OCI-LY3 (cell line): Measurements from ENCODE around the gene MRPL1.
"Not testable (repeated sequence)": the region's sequence is repeated elsewhere in the genome, so short reads cannot be mapped to it uniquely, and the experiment has no call there.

Source experiments
- H2AFZ ChIP-seq: fragments of 200-600, 300-600 bp; shearing (Covaris generic); 2 replicates; pipeline ENCODE4 v1.6.0; 2014; ENCODE audit warnings: antibody characterized with exemption, low read depth, low read length
- H3K27ac ChIP-seq: fragments of 200-600, 300-600 bp; sonication (generic); 2 replicates; pipeline ENCODE4 v1.5.1; 2014; ENCODE audit warnings: mild to moderate bottlenecking, low read length, moderate library complexity, mixed read lengths
- H3K27me3 ChIP-seq: fragments of 200-600, 300-600 bp; sonication (generic); 2 replicates; pipeline ENCODE4 v1.6.1; 2014; ENCODE audit warnings: low read depth, low read length, mixed read lengths
- H3K36me3 ChIP-seq: fragments of 200-600, 300-600 bp; sonication (generic); replicated peaks from 2 replicates; pipeline ENCODE3; 2014; ENCODE audit warnings: low read depth, low read length, mixed read lengths
- H3K4me1 ChIP-seq: fragments of 300-600, 200-600 bp; sonication (generic); 2 replicates; pipeline ENCODE4 v1.6.1; 2014; ENCODE audit warnings: low read length, mixed read lengths
- H3K4me2 ChIP-seq: fragments of 200-600, 300-600 bp; sonication (generic); 2 replicates; pipeline ENCODE4 v1.6.1; 2014; ENCODE audit warnings: low read length, mixed read lengths
- H3K4me3 ChIP-seq: fragments of 300-600, 200-600 bp; sonication (generic); 2 replicates; pipeline ENCODE4 v1.5.1; 2014; ENCODE audit warnings: antibody characterized with exemption, mild to moderate bottlenecking, low read length, moderate library complexity
- H3K79me2 ChIP-seq: fragments of 300-600, 200-600 bp; shearing (Covaris generic); 2 replicates; pipeline ENCODE4 v1.6.1; 2014; ENCODE audit warnings: mild to moderate bottlenecking, low read length, mixed read lengths
- H3K9ac ChIP-seq: fragments of 300-600, 200-600 bp; shearing (Covaris generic); 2 replicates; pipeline ENCODE4 v1.6.0; 2014; ENCODE audit warnings: mild to moderate bottlenecking, low read length, moderate library complexity
- H3K9me3 ChIP-seq: fragments of 200-600, 300-600 bp; shearing (Covaris generic); 2 replicates; pipeline ENCODE4 v1.6.1; 2014; ENCODE audit warnings: low read length, mixed read lengths; ENCODE audit not compliant: insufficient read depth
- H4K20me1 ChIP-seq: fragments of 200-600, 300-600 bp; sonication (generic); 2 replicates; pipeline ENCODE4 v1.6.1; 2016; ENCODE audit warnings: low read length, mixed read lengths; ENCODE audit not compliant: insufficient read depth
- EZH2phosphoT487 ChIP-seq: fragments of 200-600 bp; shearing (Covaris generic); IDR thresholded peaks from 2 replicates; pipeline ENCODE4 v1.6.1; 2018; ENCODE audit warnings: antibody characterized with exemption, mixed run types, low read depth
- TF ChIP-seq, protein P1 (sequence below): fragments of 200-600, 300-600 bp; sonication (generic); IDR thresholded peaks from 2 replicates; pipeline ENCODE4 v1.5.1; 2014; ENCODE audit warnings: antibody characterized with exemption, low read length, low read depth

MRPL1 gene

DNA sequence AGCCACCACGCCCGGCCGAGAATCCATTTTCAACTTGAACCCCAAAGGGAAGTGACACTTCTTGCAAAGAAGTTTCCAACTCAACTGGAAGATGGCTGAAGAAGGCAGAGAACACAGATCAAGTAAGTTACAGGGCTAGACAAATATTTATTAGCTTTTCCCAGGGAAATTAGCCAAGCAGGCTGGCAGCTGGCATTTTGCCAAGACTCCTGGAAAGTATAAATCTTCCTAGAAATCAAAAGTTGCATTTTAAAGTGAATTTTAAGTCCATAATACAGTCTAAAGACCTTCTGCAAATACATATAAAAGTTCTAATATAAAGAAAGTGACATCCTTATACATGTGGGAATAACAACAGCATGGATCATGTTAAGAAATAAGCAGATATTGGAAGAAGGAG is 3.4 kb upstream of the MRPL1 start:
- H2AFZ ChIP-seq, result no peak overlapping the region
- no peak overlapping the region for H3K4me2 ChIP-seq
- peaks cover 20% of the 10 kb centered on the region for H3K4me1 ChIP-seq
- H3K27me3 ChIP-seq, result no peaks in the 10 kb centered on the region
- no peaks in the 10 kb centered on the region for H4K20me1 ChIP-seq
- no peaks in the 10 kb centered on the region for H3K36me3 ChIP-seq
- H3K9me3 ChIP-seq, result no peaks in the 10 kb centered on the region
- H3K4me3 ChIP-seq, result no peak overlapping the region
- TF ChIP-seq, protein P1, sequence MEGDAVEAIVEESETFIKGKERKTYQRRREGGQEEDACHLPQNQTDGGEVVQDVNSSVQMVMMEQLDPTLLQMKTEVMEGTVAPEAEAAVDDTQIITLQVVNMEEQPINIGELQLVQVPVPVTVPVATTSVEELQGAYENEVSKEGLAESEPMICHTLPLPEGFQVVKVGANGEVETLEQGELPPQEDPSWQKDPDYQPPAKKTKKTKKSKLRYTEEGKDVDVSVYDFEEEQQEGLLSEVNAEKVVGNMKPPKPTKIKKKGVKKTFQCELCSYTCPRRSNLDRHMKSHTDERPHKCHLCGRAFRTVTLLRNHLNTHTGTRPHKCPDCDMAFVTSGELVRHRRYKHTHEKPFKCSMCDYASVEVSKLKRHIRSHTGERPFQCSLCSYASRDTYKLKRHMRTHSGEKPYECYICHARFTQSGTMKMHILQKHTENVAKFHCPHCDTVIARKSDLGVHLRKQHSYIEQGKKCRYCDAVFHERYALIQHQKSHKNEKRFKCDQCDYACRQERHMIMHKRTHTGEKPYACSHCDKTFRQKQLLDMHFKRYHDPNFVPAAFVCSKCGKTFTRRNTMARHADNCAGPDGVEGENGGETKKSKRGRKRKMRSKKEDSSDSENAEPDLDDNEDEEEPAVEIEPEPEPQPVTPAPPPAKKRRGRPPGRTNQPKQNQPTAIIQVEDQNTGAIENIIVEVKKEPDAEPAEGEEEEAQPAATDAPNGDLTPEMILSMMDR, result no peak
- no peak for TF ChIP-seq EZH2phosphoT487
- no peak overlapping the region for H3K27ac ChIP-seq
- H3K79me2 ChIP-seq, result peaks cover 16% of the 10 kb centered on the region
- H3K9ac ChIP-seq, result no peak overlapping the region

DNA sequence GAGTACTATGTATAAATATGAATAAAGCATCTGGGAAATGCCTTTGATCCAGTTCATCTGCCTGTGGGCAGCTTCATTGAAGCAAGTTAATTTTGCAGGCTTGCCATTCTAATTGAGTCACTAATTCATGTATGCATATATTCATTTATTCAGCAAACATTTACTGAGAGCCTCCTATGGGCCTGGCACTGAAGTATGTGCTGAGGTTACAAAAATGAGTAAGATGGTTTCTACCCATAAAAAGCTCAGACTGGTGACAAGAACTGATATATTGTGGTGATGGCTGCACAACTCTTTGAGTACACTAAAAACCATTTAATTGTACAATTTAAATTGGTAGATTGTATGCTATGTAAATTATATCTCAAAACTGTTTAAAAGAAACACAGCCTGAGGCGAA is 1.1 kb upstream of the MRPL1 start:
- Histone ChIP-seq H3K9me3 (no peaks in the 10 kb centered on the region), H3K27me3 (no peaks in the 10 kb centered on the region), H4K20me1 (no peaks in the 10 kb centered on the region), H3K9ac (peak overlapping the region; percentile 84), H2AFZ (peak overlapping the region; percentile 83), H3K27ac (peak overlapping the region; percentile 88), H3K4me2 (peak overlapping the region; percentile 77), H3K4me1 (peaks cover 20% of the 10 kb centered on the region), H3K36me3 (peaks cover 3% of the 10 kb centered on the region), H3K4me3 (peak overlapping the region; percentile 90), H3K79me2 (peaks cover 34% of the 10 kb centered on the region)
- TF ChIP-seq EZH2phosphoT487, result no peak
- TF ChIP-seq, protein P1, result no peak

DNA sequence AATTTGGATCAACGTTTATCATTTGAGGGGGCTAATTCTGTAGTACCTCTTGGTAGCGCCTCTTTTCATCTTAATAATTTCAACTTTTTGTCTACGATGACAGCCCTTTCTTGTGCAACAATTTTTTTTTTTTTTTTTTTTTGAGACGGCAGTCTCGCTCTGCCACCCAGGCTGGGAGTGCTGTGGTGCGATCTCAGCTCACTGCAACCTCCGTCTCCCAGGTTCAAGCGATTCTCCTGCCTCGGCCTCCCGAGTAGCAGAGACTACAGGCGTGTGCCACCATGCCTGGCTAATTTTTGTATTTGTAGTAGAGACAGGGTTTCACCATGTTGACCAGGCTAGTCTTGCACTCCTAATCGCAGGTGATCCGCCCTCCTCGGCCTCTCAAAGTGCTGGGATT is 711 bp downstream of the MRPL1 start:
- H3K79me2 ChIP-seq, result peaks cover 48% of the 10 kb centered on the region
- H3K4me3 ChIP-seq, result peak overlapping the region; percentile 90

DNA sequence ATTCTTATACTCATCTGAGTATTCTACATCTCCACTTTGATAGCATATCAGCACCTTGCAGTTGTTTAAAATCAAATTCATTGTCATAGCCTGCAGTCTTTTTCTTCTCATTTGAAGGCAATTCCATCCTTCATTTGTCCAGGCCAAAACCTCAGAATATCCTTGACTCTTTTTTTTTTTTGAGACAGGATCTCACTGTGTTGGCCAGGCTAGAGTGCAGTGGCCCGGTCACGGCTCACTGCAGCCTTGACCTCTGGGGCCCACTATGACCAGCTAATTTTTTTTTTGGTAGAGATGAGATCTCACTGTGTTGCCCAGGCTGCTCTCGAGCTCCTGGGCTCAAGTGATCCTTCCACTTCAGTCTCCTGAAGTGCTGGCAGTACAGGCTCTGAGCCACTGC is 2.6 kb downstream of the MRPL1 start:
- Histone ChIP-seq H3K4me3 (no peak overlapping the region), H3K4me2 (no peak overlapping the region), H3K9me3 (no peaks in the 10 kb centered on the region)

More for the DNA sequence above, 711 bp downstream of the MRPL1 start:
- H4K20me1 ChIP-seq, H3K36me3 ChIP-seq, H3K27me3 ChIP-seq, H3K9me3 ChIP-seq: not testable (repeated sequence)
- peak overlapping the region; percentile 66 for H3K4me2 ChIP-seq
- H2AFZ ChIP-seq, result peak overlapping the region; percentile 70
- H3K27ac ChIP-seq, result peak overlapping the region; percentile 88
- peaks cover 17% of the 10 kb centered on the region for H3K4me1 ChIP-seq
- H3K9ac ChIP-seq, result peak overlapping the region; percentile 84

More for the DNA sequence above, 2.6 kb downstream of the MRPL1 start:
- H3K27ac ChIP-seq, result no peak overlapping the region
- no peaks in the 10 kb centered on the region for H3K27me3 ChIP-seq
- no peaks in the 10 kb centered on the region for H4K20me1 ChIP-seq
- H3K36me3 ChIP-seq, result peaks cover 3% of the 10 kb centered on the region
- peaks cover 67% of the 10 kb centered on the region for H3K79me2 ChIP-seq
- TF ChIP-seq EZH2phosphoT487, result no peak
- TF ChIP-seq, protein P1, result no peak
- H3K4me1 ChIP-seq, result peaks cover 17% of the 10 kb centered on the region
- H3K9ac ChIP-seq, result no peak overlapping the region
- no peak overlapping the region for H2AFZ ChIP-seq
